Retinal pigment epithelial cell (primary cell): ENCODE results near the gene GFM2.

ENCODE experiments used
- DNase-seq: peaks from one replicate; pipeline ENCODE4 v3.0.0-alpha.2; 2010; ENCODE audit warnings: low read depth
- H3K4me3 ChIP-seq: 2 replicates; pipeline ENCODE4 v1.5.1; 2011; ENCODE audit warnings: mild to moderate bottlenecking, low read length, control low read depth, moderate library complexity
- CTCF ChIP-seq: conservative IDR thresholded peaks from 2 replicates; pipeline ENCODE4 v1.5.1; 2011; ENCODE audit warnings: low read depth, low read length, control low read depth, inconsistent platforms

The GFM2 gene

GRCh38 chr5:74722271-74722670 lies 44.6 kb downstream of the GFM2 start:
- no peak for DNase-seq
- no peak for TF ChIP-seq CTCF
- H3K4me3 ChIP-seq, result no peak overlapping the region

- TF ChIP-seq CTCF, result no peak
- no peak overlapping the region for H3K4me3 ChIP-seq
- no peak for DNase-seq
Measured at GRCh38 chr5:74717596-74717995, 49.3 kb downstream of the GFM2 start.

GRCh38 chr5:74693191-74693590 lies 73.7 kb downstream of the GFM2 start:
- no peak for DNase-seq
- H3K4me3 ChIP-seq, result no peak overlapping the region
- TF ChIP-seq CTCF, result no peak

GRCh38 chr5:74686962-74687751 lies 79.8 kb downstream of the GFM2 start:
- DNase-seq, result no peak

GRCh38 chr5:74685979-74686631 lies 80.8 kb downstream of the GFM2 start:
- no peak for TF ChIP-seq CTCF
- no peak for DNase-seq
- peak overlapping the region; percentile 85 for H3K4me3 ChIP-seq

More at GRCh38 chr5:74686962-74687751, 79.8 kb downstream of the GFM2 start:
- no peak for TF ChIP-seq CTCF
- H3K4me3 ChIP-seq, result no peak overlapping the region

- H3K4me3 ChIP-seq, result peak within 1 kb of the TSS; percentile 85
- DNase-seq, result peak; percentile 32
- no peak for TF ChIP-seq CTCF
Measured at GRCh38 chr5:74684900-74685851, 81.7 kb downstream of the GFM2 start, which contains the start of gene HEXB. Gene HEXB (plus strand): TSS chr5:74685233. CDS start chr5:74685261, 28 bp downstream.
